SHP77 treated with DMSO at 0.1 percent for 48 hours (cell line): Measurements from ENCODE around the gene CCDC198.

Experiments
- DNase-seq: peaks from one replicate; lab custom pipeline; 2025; lab: John Stamatoyannopoulos, UW

Gene CCDC198, protein sequence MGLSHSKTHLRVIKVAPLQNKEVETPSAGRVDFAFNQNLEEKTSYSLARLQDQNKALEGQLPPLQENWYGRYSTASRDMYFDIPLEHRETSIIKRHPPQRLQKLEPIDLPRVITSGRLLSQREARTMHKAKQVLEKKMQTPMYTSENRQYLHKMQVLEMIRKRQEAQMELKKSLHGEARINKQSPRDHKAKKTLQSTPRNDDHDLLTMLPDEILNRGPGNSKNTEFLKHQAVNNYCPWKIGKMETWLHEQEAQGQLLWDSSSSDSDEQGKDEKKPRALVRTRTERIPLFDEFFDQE

DNA sequence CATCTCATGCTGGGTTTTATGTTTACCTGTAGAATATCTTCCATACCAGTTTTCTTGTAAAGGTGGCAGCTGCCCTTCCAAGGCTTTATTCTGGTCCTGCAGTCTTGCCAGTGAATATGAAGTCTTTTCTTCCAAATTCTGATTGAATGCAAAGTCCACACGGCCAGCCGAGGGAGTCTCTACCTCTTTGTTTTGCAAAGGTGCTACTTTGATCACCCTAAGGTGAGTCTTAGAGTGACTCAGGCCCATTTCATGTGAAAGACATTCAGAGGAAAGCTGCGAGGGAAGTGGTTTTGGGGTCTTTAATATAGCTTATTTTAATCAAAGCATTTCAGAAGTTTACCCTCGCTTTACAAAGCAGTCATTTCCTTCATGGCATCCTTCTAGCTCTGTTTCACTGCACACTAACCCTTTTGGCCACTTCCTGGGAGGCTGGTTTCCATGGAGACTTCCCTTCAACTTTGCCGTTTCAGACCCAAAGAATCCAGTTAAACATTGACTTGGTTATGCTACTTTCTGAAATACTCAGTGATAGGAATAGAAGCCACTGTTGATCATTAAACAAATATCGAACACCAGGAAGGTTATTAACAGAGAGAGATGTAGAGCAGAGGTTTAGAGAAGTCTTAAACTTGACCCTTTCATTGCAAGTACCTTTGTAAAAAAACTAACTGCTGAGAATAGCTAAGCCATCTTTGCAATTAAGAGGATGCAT, at the start of gene CCDC198:
CCDC198 (minus strand) TSS at position 391 of the 715 bp plus-strand sequence; CDS start at position 249, 142 bp downstream.
- DNase-seq = no peak

DNA sequence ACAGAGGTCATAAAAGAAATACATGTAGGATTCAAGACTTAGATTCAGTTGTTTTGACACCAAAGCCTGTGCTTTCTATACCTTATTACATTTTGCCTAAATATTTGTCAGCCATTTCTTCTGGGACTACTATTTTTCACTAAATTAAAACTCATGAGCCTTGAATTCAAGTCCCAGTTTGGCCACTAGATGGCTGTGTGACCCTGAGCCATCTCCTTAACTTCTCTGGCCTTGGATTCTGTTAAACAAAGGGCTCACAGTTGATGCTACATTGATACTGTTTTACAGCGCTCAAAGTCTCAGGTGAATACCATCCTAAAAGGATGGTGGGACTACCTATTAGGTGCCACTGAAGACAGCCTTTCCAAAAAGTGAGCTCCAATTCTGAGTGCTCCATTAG, 39.6 kb upstream of the CCDC198 start:
- DNase-seq = no peak

DNA sequence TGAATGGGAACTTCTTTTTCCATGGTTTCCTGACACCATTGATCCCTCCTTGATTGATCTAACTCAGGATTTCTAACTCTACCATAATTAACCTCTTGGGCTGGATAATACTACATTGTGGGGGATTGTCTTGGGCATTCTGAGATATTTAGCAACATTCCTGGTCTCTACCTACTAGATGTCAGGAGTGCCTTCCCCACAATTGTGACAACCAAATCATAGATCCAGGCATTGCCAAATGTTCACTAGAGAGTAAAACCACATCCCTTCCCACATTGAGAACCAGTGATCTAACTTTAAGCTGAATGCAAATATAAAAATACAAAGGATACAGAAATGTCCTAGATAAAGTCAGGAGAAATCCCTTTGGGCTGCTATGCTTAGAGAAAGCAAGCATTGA, 36.9 kb upstream of the CCDC198 start:
- DNase-seq = no peak

DNA sequence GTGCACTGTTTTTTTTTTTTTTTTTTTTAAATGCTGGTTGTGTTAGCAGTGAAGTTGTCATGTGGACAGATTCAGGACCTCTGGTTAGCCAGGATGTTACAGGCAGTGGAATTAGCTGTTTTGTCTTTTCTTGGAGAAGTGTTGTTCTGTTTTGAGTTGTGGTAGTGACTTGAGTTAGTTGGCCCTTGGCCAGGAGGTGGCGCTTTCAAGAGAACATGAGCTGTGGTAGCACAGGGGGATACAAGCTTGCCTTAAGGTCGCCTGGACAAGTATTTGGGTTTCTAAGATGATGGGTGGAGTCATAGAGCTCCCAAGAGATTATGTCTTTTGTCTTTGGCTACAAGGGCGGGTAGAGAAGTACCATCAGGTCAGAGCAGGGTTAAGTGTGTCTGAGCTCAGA, 33.3 kb upstream of the CCDC198 start:
- no peak for DNase-seq

DNA sequence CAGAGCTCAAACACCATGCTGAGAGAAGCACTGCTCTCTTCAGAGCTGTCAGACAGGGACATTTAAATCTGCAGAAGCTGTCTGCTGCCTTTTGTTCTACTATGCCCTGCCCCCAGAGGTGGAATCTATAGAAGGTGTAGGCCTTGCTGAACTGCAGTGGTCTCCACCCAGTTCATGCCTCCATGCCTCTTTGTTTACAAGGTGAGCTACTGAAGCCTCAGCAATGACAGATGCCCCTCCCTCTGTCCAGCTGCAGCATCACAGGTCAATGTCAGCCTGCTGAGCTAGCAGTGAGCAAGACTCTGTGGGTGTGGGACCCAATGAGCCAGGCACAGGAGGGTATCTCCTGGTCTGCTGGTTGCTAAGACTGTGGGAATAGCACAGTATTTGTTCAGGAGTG, 25.4 kb upstream of the CCDC198 start:
- DNase-seq = no peak

DNA sequence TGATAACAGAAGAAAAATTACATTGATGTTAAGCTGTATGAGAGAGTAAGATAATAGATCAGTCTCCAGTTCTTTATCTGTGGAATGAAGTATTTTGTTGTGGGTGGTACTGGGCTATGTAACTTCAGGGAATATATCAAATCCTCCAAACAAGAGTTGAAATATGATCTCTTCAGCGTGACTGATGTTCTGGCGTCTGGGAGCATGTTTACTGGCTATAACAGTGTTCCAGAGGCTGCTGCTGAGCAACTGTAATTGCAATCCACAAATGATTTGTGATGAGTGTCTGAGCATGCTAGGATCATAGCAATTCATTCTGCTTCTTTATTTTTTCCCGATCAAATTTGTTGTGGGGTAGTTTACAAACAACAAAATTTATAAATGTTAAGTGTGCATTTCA, 18.6 kb upstream of the CCDC198 start:
- DNase-seq = peak; percentile 3

DNA sequence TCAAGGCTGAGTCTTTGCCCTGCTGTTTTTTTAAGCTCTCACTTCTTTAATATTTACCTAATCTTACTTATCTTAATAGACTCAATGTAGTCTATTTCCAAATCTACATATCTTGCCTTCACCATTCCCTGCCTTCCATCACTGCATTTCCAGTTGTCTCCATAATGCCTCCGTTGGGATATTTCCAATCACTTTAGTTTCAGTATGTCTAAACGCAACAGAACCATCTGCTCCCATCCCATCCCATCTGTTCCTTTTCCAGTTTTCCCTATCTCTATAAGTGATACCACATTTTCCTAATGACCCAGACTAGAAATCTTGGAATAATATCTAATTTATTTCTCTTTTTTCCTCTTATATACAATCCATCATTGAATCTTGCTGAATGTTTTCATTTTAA, 15.1 kb upstream of the CCDC198 start:
- no peak for DNase-seq

DNA sequence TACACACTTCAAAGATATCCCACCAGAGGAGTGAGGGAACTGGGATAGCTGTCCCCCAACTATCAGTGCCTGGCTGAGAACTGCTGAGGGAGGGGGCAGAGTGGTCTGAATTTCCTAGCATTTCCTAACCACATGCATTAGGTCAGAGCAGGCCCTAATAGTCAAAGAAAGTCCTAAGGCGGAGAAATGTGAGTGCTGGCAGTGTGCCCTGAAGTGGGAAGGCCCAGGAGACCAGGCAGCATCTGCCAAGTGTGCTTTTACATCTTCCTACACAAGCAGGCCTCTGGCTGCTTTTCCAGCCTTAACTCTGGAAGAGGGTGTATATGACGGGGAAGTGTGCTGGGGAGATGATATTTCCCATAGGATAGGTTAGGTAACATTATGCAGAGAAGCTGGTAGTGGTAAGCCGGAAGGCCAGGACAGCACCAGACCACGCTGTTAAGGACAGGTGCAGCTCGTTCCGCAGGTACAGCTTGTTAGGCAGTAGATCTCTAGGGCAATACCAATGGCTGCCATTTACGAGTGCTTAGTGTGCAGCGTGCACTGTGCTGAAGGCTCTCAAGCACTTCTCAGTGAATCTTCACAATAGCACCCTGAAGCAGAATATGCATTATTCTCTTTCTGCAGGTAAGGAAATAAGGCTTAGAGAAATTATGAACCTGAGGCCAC, 9.1 kb upstream of the CCDC198 start:
- no peak for DNase-seq

DNA sequence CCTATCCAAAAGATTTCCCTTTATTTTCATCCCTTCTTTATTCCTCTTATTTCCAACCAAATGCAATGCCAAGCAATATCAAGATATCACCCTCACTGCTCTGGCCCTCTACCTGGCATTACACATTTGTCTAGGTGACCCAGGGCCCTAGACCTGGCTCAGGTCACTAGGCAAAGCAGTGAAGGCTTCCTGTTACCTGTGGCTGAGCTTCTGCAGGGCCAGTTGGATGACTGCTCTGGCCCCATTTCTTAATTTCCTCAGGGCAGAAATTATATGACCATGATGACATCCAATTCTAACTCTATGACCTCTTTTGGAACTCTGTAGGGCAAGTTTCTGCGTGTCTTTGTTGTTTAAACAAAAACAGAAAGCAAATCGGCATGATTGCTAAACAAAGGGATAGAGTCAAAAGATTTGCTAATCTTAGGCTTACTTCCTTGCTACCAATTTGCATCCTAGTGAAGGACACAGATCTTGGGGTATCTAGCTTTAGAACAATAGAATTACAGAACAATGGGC, 7.4 kb upstream of the CCDC198 start:
- no peak for DNase-seq

DNA sequence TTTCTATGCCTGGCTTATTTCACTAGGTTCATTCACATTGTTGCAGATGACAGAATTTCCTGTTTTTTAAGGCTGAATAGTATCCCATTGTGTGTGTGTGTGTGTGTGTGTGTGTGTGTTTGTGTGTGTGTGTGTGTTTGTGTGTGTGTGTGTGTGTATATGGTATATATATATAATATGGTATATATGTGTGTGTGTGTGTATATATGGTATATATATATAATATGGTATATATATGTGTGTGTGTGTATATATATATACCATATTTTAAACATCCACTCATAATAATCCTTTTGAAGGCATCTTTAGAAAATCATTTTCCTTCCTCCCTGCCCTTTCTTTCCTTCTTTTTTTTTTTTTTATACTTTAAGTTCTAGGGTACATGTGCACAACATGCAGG, 5.0 kb upstream of the CCDC198 start:
- DNase-seq = no peak

DNA sequence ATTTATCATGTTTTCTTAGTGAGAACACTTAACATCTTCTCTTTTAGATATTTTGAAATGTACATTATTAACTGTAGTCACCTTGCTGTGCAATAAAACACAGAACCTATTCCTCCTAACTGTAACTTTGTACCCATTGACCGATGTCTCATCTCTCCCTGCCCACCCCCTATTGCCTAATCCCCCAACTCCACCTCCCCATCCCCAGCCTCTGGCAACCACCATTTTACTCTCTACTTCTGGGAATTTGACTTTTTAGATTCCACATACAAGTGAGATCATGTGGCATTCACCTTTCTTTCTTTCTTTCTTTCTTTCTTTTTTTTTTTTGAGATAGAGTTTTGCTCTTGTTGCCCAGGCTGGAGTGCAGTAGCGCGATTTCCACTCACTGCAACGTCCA, 4.4 kb upstream of the CCDC198 start:
- DNase-seq = no peak

DNA sequence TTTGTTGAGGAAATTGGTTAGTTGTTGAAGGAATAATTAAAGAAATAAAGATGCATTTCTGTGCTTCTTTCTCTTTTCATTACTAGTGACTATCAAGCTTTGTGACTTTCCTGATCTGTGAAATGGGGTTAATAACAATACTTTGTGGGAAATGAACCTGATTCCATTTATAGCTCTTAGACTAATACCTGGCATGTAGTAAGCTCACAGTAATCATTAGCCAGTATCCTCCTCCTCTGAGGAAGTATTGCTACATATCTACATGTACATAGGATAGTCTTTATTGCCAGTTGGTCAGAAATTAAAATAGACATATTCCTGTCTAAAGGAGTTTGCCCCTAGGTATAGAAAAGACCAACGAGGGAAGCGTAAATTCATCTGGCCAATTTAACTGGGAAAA, 1.8 kb upstream of the CCDC198 start:
- no peak for DNase-seq

DNA sequence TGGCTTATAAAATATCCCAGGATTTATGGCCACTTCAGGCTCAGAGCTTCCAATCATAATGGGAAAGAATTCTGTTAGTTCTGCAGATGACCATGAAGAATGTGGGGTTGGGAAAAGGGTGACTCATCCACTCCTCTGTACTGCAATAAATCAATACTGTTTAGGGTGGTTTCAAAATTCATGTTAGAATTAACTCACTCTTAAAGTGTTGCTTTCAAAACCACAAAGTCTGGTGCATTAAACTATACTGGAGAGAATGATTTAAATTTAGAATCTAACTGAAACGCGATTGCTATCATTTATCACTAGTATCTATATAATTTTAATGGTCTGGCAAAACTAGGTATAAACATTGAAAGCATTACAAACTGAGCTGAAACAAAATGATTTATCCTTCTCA, 798 bp downstream of the CCDC198 start:
- peak; percentile 28 for DNase-seq

DNA sequence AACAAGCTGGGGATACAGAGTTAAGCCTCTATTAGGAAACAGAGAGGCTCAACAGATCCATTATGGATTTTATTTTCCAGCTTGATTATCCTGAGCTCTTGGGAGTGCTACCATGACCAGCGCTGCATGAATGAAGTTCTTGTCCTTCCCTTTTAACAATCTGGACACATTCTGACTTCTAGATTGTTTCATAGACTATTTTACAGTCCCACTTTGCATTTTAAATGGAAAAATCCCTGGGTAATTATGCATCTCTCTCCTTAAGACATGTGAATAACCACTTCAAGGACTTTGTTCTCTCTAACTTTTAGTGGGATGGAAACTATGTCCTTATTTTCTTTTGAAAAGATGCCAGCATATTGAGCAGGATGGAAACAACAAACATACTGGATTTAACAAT, 2.0 kb downstream of the CCDC198 start:
- no peak for DNase-seq

DNA sequence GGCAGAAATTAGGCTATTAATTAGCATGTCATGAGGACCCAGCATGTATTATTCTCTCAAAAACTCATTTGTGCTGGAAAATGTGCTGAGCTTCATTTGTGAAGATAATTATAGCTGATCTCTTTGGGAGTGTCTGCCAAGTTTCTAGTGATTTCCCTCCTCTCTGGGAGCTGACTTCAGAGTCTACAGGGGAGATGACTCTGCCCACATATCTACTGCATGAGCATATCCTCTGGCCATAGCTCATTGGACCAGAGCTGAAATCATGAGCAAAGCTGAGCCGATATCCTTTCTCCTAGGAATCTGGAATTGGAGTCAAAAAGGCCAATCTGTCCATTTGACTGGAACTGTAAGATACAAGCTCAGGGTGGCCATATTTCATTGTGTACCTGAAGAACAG, 5.9 kb downstream of the CCDC198 start:
- no peak for DNase-seq

DNA sequence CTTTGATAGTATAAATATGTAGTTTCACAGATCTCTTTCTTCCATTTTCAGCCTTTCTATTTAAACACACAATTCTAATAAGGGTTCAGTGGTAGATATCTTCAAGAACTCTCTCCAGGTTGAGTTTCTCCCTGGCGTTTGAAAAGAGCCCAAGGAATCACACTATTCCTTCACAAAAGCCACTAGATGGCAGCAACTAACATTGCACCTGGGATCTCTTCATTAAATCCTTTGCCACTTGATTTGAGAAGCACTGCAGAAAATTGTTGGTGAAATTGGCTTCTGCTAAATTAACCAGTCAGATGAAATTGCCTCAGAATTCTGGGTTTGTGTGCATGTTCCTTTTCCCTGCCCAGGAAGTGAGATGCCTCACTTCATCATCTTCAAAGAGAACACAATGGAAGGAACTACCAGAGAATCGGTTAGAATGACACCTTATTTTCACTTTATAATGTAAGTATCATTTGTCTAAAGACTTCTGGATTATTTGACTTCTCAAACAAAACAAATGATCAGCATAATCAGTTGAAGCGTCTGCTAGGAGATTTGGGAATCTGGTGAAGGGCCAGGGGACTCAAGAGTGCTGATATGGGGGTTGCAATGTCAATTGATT, 6.8 kb downstream of the CCDC198 start:
- DNase-seq = peak; percentile 43

DNA sequence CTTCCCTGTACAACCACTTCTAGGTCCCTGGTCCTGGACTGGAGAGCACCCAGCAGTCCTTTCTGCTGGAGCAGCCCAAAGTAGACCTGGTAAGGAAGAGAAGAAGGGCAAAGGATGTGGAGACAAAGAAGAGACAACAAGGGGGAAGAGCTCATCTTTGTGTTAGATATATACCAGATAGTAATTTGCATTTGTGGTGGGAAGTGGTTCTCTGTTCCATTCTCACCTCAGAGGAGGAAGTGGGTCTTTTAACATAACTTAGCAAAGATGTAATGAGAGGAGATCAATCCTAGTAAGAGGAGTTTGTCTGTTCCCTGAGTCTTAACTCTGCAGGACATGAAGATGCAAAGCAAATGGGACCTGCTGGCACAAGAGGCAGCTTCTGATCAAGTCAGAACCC, 8.0 kb downstream of the CCDC198 start:
- no peak for DNase-seq

DNA sequence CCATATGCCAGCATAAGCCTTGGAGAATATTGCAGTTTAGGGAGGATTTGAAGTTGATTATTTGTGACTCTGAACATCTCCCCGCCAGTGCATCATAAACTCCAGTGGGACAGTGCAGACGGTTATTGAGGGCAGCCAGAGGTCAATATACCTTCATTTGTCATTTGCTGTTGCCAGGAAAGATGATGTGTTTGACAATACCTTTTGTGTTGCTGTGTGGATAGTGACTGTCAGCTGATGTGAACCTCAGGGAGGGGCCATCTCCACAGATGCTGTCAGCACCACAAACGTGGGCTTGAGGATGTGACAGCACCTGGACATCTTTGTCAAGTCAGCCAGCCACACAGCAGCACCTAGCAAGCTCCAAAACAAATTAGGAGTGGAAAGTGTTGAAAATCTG, 11.5 kb downstream of the CCDC198 start:
- DNase-seq = no peak

DNA sequence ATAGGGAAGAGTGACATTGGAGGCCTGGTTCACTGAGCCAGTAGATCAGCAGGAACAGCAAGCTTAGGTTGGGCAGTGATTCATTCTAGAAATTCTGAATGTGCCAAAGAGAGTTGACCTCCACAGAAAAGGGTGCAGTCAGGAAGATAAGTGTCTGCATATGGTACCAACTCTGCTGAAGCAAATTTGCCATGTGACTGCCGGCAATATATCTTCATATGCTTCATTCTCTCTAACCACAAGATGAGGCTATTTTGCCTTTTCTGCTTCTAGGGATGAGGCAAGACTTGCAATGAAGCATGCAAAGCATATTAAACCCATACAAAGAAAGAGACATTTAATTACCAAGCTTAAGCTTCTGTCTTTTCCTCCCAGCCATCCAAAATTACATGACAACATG, 13.6 kb downstream of the CCDC198 start:
- DNase-seq = no peak

DNA sequence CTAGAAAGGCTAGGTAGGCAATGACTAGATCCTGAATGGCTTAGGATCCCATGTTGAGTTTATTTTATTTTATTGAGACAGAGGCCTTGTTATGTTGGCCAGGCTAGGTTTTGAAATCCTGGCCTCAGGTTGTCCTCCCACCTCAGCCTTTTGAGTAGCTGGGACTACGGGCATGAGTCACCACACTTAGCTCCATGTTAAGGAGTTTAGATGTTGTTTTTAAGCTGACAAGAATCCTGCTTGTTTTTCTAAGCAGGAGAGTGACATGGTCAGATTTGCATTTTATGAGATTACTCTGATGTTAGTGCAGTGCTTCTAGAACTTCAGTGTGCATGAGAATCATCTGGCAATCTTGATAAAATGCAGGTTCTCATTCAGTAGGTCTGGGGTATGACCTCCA, 14.5 kb downstream of the CCDC198 start:
- no peak for DNase-seq

DNA sequence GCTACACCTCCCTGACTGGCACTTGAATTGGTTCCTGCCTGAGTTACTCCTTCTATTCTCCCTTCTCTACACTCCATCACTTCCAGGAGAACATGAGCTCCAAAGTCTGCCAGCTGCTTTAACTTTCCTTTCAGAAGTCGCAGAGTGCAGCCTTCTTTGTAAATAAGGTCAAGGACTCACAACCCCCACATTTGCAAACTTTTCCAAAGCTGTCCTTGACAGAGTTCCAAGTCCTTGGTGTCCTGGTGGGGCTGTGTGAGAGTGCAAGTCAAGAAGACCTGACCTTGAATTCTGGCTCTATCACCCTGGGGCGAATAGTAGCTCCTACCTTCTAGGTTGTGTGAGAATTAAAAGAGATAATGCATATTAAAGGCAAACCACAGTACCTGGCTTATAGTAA, 15.6 kb downstream of the CCDC198 start:
- no peak for DNase-seq

DNA sequence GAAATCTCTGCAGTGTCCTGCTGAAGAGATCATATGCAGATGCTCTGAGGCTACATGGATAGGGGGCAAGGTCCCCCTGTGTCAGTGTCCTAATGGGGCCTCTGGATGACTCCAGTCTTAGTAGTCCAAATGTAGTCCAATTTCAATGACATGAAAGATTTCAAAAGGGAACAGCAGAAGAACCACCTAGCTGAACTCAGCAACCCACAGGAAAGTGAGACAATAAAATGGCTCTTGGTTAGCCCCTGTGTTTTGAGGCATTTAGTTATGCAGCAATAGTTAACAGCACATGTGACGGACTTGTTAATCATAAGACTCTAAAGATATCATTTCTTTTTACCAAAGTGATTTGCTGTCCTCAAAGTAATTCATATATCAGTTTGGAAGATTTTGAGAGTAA, 22.7 kb downstream of the CCDC198 start:
- no peak for DNase-seq
